ENCODE measurements around the gene JUNB. TPM values are rescaled to one million over a fixed set of nuclear protein-coding genes. Genes with fewer than 3 reads are reported as not detected.
A peak's percentile ranks its signal among the peaks of the same experiment; 100 is the strongest.

The JUNB gene
- total and polyA plus RNA-seq, 2 of the 13 experiments (the other 11 are each of a cell fraction or from before 2014, with no cell fraction given), result 7.7 to 8.2 TPM

GRCh38 chr19:12825254-12826131 lies 34.2 kb downstream of the JUNB start (continued):
- TF ChIP-seq ZNF407 (CRISPR knock-in tag; IDR thresholded peaks at IDR 0.05; ENCODE audit: not compliant biosample characterization) (no peak), ZNF720 (CRISPR knock-in tag; IDR thresholded peaks at IDR 0.05) (no peak), ZMYM2 (CRISPR knock-in tag; IDR thresholded peaks at IDR 0.05) (peak; percentile 81), ZKSCAN1 (IDR thresholded peaks at IDR 0.05; ENCODE audit: low read length) (no peak), ZNF362 (CRISPR knock-in tag; IDR thresholded peaks at IDR 0.05; ENCODE audit: borderline replicate concordance) (no peak), TBL1XR1 (IDR thresholded peaks at IDR 0.05; ENCODE audit: borderline replicate concordance, low read length, partially characterized antibody) (no peak), ZNF768 (CRISPR knock-in tag; IDR thresholded peaks at IDR 0.05) (peak; percentile 28; the same call in 1 of the 2 replicates), MED1 (CRISPR knock-in tag; IDR thresholded peaks at IDR 0.05) (0 out of 2 replicates have a peak, but pooled peaks have one; percentile 41), ELK4 (CRISPR knock-in tag; IDR thresholded peaks at IDR 0.05; ENCODE audit: borderline replicate concordance) (no peak), MIXL1 (CRISPR knock-in tag; IDR thresholded peaks at IDR 0.05) (no peak), ZSCAN20 (CRISPR knock-in tag; IDR thresholded peaks at IDR 0.05; ENCODE audit: borderline replicate concordance) (no peak), ZSCAN31 (CRISPR knock-in tag; IDR thresholded peaks at IDR 0.05; ENCODE audit: low read depth) (no peak), MBD4 (IDR thresholded peaks at IDR 0.05; ENCODE audit: borderline replicate concordance, low read length) (no peak), ZNF512 (CRISPR knock-in tag; IDR thresholded peaks at IDR 0.05) (no peak), NCOA2 (CRISPR knock-in tag; IDR thresholded peaks at IDR 0.05) (no peak), DDIT3 (CRISPR knock-in tag; IDR thresholded peaks at IDR 0.05) (no peak), MYC (CRISPR knock-in tag; IDR thresholded peaks at IDR 0.05; ENCODE audit: borderline replicate concordance) (peak; percentile 30; the same call in 1 of the 2 replicates)

Data from HepG2 (cell line).